NCI-H2029 (cell line): ENCODE data around the gene RGS8.

Experiments
- DNase-seq: peaks from one replicate; lab custom pipeline; 2025; lab: John Stamatoyannopoulos, UW

RGS8 gene

DNA sequence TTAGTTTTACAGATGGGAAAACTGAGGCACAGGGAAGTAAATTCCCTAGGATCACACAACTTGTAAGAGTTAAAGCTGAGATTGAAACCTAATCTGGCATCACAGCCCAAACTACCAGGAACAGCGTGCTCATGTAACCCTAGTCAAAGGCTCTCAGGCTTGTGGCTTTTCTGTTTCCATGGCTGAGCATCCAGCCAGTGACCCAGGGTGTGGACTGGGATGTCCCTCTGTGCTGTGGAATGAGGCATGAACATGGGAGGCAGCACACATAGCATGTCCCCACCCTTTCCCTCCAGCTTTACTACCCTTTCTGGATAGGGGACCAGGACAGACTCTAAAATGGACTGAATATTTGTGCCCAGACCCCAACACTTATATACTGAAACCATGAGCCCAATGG is 45.1 kb downstream of the RGS8 start:
- no peak for DNase-seq

DNA sequence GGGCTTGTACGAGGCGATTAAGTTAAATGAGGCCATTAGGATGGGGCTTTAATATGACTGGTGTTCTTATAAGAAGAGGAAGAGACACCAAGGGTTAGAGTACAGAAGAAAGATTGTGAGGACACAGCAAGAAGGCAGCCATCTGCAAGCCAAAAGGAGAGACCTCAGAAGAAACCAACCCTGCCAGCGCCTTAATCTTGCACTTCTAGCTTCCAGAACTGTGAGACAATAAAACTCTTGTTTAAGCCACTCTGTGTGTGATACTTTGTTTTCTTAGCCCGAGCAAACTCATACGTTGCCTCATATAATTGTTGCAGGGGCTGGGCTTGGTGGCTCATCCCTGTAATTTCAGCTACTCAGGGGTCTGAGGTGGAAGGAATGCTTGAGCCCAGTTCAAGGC is 46.6 kb downstream of the RGS8 start:
- no peak for DNase-seq

DNA sequence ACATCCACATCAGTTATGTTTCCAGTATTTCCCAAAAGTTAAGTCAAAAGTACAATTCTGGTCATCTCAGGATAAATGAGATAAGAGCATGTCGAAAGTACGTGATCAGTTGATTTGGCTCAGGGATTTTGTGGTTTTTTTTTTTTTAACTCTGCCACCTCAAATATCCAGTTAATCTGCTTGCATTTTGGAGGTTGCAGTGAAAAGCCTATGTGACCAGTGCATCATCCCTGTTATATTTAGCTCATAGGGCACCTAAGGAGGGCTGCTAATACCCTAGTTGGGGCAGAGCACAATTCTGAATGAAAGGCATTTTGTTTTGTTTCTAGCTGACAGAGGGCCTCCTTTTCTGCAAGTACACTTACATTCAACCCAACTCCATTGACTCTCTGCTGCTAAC is 48.5 kb downstream of the RGS8 start:
- no peak for DNase-seq
